HK-2 (cell line): Measurements from ENCODE around the gene IGFBP1.

Experiments
- DNase-seq: peaks from one replicate; pipeline ENCODE4 v3.0.0-alpha.2; 2018; ENCODE audit not compliant: unreplicated experiment

Gene IGFBP1

GRCh38 chr7:45902820-45903219, 14.5 kb downstream of the IGFBP1 start:
- DNase-seq = no peak

GRCh38 chr7:45909561-45909960, 21.3 kb downstream of the IGFBP1 start:
- DNase-seq = no peak

- no peak for DNase-seq
Measured at GRCh38 chr7:45910855-45911254, 22.6 kb downstream of the IGFBP1 start.

GRCh38 chr7:45911311-45911710, 23.0 kb downstream of the IGFBP1 start:
- peak; percentile 44 for DNase-seq

- no peak for DNase-seq
Measured at GRCh38 chr7:45912972-45913371, 24.7 kb downstream of the IGFBP1 start.

- no peak for DNase-seq
Measured at GRCh38 chr7:45914911-45915310, 26.6 kb downstream of the IGFBP1 start.

GRCh38 chr7:45915606-45916005, 27.3 kb downstream of the IGFBP1 start:
- no peak for DNase-seq

- DNase-seq = no peak
Measured at GRCh38 chr7:45917064-45917463, 28.8 kb downstream of the IGFBP1 start.

- DNase-seq = peak; percentile 80
Measured at GRCh38 chr7:45917658-45918057, 29.4 kb downstream of the IGFBP1 start.

- DNase-seq = no peak
Measured at GRCh38 chr7:45918556-45918955, 30.3 kb downstream of the IGFBP1 start.

GRCh38 chr7:45919231-45919784, 31.0 kb downstream of the IGFBP1 start:
- DNase-seq = no peak

GRCh38 chr7:45919993-45920459, 31.7 kb downstream of the IGFBP1 start:
- no peak for DNase-seq

GRCh38 chr7:45920502-45921380, 32.5 kb downstream of the IGFBP1 start, which contains the start of gene IGFBP3:
Gene IGFBP3 (minus strand): TSS chr7:45921272. CDS start chr7:45921140, 132 bp downstream.
- peak; percentile 81 for DNase-seq

- no peak for DNase-seq
Measured at GRCh38 chr7:45921381-45921698, 33.1 kb downstream of the IGFBP1 start.

- peak; percentile 90 for DNase-seq
Measured at GRCh38 chr7:45921699-45922519, 33.6 kb downstream of the IGFBP1 start.

GRCh38 chr7:45922810-45923209, 34.5 kb downstream of the IGFBP1 start:
- DNase-seq = no peak

- DNase-seq = peak; percentile 80
Measured at GRCh38 chr7:45923290-45923689, 35.0 kb downstream of the IGFBP1 start.

- no peak for DNase-seq
Measured at GRCh38 chr7:45923818-45924217, 35.5 kb downstream of the IGFBP1 start.

GRCh38 chr7:45924283-45924682, 36.0 kb downstream of the IGFBP1 start:
- peak; percentile 73 for DNase-seq

GRCh38 chr7:45927721-45928120, 39.4 kb downstream of the IGFBP1 start:
- no peak for DNase-seq

- no peak for DNase-seq
Measured at GRCh38 chr7:45930967-45931366, 42.7 kb downstream of the IGFBP1 start.

- DNase-seq = no peak
Measured at GRCh38 chr7:45937301-45937700, 49.0 kb downstream of the IGFBP1 start.
